Activated naive CD4-positive, alpha-beta T cell treated with anti-CD3 and anti-CD28 coated beads, Interleukin-2, amount 10 ng/mL, durations not matched to agents 5 hours and 36 hours (primary cell): ENCODE data around the gene C8B. TPM values are rescaled to one million over a fixed set of nuclear protein-coding genes. Genes with fewer than 3 reads are reported as not detected.

Experiments
- total RNA-seq, 2 experiments: library from RNA; stranded (reverse); gene quantifications; one replicate each; pipeline ENCODE4 v1.2.3, GENCODE V29; 2021

C8B gene
- total RNA-seq = not detected

DNA sequence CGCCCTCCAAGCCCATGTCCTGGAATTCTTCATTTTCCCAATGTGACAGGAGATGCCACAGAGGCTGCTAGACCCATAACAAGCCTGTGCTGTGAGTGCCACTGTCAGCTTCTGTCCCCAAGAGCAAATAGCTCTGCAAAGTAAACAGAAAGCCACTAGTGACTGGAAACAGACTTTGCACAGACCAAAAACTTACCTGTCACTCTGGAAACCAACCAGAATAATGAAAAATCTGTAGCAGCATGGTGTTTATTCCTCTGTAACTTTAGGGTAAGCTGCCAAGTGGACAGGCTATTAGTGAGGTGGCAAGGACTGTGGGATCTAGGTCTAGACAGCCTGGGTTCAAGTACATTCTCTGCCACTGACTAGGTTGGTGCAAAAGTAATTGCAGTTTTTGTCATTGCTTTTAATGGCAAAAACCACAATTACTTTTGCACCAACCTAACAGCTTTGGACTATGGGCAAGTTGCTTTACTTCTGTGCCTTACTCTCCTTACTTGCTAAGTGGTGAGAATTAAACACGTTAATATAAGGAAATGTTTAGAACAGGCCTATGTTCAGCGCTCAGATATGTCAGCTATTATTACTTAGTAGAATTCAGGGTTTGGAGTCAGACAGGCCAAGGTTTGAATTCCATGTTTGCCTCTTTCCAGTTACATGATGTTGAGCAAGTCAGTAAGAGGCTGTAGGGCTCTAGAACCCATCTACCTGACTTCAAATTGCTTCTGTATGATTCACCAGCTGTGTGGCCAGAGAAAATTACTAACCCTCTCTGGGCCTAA, at the start of gene C8B:
TSS of gene C8B (minus strand) at position 100 of the 782 bp plus-strand sequence. CDS start at position 33, 67 bp downstream.

Other genes with a start within 250 kb of the C8B start
- gene FYB2, start 146.6 kb downstream of the C8B start, total RNA-seq = not detected
- not detected for gene C8A, start 111.2 kb downstream of the C8B start, total RNA-seq